ENCODE measurements around the gene FAM47B.

The FAM47B gene
- total RNA-seq, result 0 reads per million in 3 donors

DNA sequence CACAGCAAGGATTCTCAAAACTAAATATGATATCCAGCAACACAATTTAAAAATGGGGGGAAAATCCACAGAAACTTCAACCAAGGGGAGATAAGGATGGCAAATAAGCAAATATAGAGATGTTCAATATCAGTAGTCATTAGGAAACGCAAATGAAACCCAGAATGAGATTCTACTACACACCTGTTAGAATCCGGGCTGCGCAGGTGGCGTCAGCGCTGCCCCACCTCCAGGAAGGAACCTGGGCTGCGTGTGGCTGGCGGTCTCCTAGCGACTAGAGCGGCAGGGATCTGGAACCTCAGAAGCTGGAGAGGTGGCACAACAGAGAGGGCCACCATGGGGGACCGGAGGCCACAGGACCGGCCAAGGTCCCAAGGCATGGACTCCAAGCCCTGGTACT, at the start of gene FAM47B:
TSS of gene FAM47B (plus strand) at position 301 of the 400 bp plus-strand sequence. CDS start at position 337, 36 bp downstream.
- DNase-seq, result no peak
- Histone ChIP-seq H3K27ac (ENCODE audit: insufficient read depth, low read length, poor library complexity, severe bottlenecking) (no peak within 1 kb of the TSS), H3K4me1 (ENCODE audit: control insufficient read depth, insufficient read depth, low read length, poor library complexity, severe bottlenecking) (no peaks in the 10 kb centered on the region)

DNA sequence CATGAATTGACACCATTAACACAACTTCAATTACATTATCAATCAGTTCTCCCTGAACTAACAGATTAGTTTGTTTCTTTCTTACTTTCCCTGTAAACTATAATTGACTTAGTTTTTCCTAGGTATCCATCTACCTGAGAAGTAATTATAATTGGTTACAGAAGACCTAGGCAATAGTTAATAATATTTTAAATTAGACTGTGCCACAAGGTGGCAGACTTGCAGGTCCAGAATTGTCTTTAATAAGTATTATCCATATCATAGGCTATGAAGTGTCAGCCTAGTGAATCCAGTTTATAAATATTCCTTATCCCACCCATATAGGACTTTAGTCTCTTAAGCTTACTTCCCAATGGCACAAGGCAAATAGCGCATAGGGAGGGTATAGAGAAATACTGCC, 48.9 kb upstream of the FAM47B start:
- no peaks in the 10 kb centered on the region for H3K36me3 ChIP-seq (ENCODE audit: control insufficient read depth, insufficient read depth, low read length)
- no peak overlapping the region for H3K27ac ChIP-seq (ENCODE audit: insufficient read depth, low read length, poor library complexity, severe bottlenecking)
- no peak overlapping the region for H3K4me3 ChIP-seq (ENCODE audit: insufficient read depth, low read depth, low read length, poor library complexity, severe bottlenecking)
- H3K9me3 ChIP-seq (ENCODE audit: control insufficient read depth, low read length), result no peaks in the 10 kb centered on the region
- H3K27me3 ChIP-seq (replicated peaks; ENCODE audit: control insufficient read depth, insufficient read depth, low read length, poor library complexity, severe bottlenecking), result no peaks in the 10 kb centered on the region
- no peak for DNase-seq
- H3K4me1 ChIP-seq (ENCODE audit: control insufficient read depth, insufficient read depth, low read length, poor library complexity, severe bottlenecking), result no peaks in the 10 kb centered on the region

More for the DNA sequence above, at the start of gene FAM47B:
- H3K27me3 ChIP-seq (replicated peaks; ENCODE audit: control insufficient read depth, insufficient read depth, low read length, poor library complexity, severe bottlenecking), result no peaks in the 10 kb centered on the region
- H3K4me3 ChIP-seq (ENCODE audit: insufficient read depth, low read depth, low read length, poor library complexity, severe bottlenecking), result no peak within 1 kb of the TSS
- no peaks in the 10 kb centered on the region for H3K9me3 ChIP-seq (ENCODE audit: control insufficient read depth, low read length)
- H3K36me3 ChIP-seq (ENCODE audit: control insufficient read depth, insufficient read depth, low read length), result no peaks in the 10 kb centered on the region

DNA sequence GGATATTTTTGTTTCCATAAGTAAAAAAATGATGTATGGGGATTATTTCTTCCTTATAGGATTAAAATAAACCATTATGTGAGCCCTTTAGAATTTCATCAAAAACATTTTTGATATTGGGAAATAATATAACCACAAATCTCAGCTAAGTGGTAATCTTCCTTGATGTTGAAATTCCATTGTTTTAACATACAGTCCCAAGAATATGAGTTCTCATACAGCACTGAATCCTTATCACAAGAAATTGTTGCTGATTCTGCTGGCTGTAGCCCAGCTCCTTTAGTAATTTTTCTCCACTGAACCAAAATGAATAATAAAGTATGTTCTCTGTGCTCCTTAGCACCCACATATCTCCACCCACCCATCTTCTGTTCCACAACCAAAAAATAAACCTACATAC, 41.9 kb upstream of the FAM47B start:
- Histone ChIP-seq H3K36me3 (ENCODE audit: control insufficient read depth, insufficient read depth, low read length) (no peaks in the 10 kb centered on the region), H3K27me3 (replicated peaks; ENCODE audit: control insufficient read depth, insufficient read depth, low read length, poor library complexity, severe bottlenecking) (no peaks in the 10 kb centered on the region), H3K4me3 (ENCODE audit: insufficient read depth, low read depth, low read length, poor library complexity, severe bottlenecking) (no peak overlapping the region), H3K9me3 (ENCODE audit: control insufficient read depth, low read length) (no peaks in the 10 kb centered on the region), H3K4me1 (ENCODE audit: control insufficient read depth, insufficient read depth, low read length, poor library complexity, severe bottlenecking) (no peaks in the 10 kb centered on the region), H3K27ac (ENCODE audit: insufficient read depth, low read length, poor library complexity, severe bottlenecking) (no peak overlapping the region)
- DNase-seq, result no peak

DNA sequence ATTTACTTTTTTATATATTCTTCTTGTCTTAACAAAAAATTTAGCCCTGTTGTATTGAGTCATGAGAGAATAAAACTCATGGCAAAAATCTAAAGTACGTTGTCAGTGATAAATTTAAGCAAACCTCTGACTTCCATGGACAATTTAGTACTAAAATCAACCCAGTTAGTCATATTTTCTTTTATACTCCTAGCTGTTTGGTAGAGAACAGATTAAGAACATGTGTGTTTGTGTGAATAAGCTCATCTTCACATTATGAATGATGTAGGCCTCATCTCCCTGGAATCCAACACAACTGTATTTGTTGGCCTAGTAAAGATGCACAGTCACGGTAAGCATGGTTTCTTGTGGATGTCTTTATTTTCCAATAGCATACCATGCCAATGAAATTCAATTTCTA, 40.8 kb upstream of the FAM47B start:
- Histone ChIP-seq H3K4me3 (ENCODE audit: insufficient read depth, low read depth, low read length, poor library complexity, severe bottlenecking) (no peak overlapping the region), H3K27me3 (replicated peaks; ENCODE audit: control insufficient read depth, insufficient read depth, low read length, poor library complexity, severe bottlenecking) (no peaks in the 10 kb centered on the region), H3K9me3 (ENCODE audit: control insufficient read depth, low read length) (no peaks in the 10 kb centered on the region), H3K4me1 (ENCODE audit: control insufficient read depth, insufficient read depth, low read length, poor library complexity, severe bottlenecking) (no peaks in the 10 kb centered on the region), H3K36me3 (ENCODE audit: control insufficient read depth, insufficient read depth, low read length) (no peaks in the 10 kb centered on the region), H3K27ac (ENCODE audit: insufficient read depth, low read length, poor library complexity, severe bottlenecking) (no peak overlapping the region)
- no peak for DNase-seq

DNA sequence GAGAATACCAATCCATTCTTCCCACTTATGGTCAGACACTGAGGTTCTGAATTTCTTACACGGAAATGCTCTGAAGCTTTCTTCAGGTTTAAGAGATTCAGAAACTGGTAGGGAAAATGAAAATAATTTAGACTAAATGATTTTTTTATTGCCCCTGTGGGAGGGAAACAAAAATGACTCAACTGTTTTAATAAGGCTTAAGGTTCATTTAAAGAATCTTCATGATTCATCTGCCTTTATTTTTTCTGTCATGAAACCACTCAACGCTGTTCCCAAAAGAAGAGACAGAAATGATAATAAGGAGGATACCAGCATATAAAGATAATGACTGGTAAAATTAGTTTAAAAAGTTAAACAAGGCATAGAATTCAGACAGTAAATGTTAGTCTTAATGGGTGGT, 39.3 kb upstream of the FAM47B start:
- DNase-seq, result no peak
- H3K27ac ChIP-seq (ENCODE audit: insufficient read depth, low read length, poor library complexity, severe bottlenecking), result no peak overlapping the region
- no peaks in the 10 kb centered on the region for H3K4me1 ChIP-seq (ENCODE audit: control insufficient read depth, insufficient read depth, low read length, poor library complexity, severe bottlenecking)
- no peaks in the 10 kb centered on the region for H3K36me3 ChIP-seq (ENCODE audit: control insufficient read depth, insufficient read depth, low read length)
- no peak overlapping the region for H3K4me3 ChIP-seq (ENCODE audit: insufficient read depth, low read depth, low read length, poor library complexity, severe bottlenecking)
- no peaks in the 10 kb centered on the region for H3K27me3 ChIP-seq (replicated peaks; ENCODE audit: control insufficient read depth, insufficient read depth, low read length, poor library complexity, severe bottlenecking)
- no peaks in the 10 kb centered on the region for H3K9me3 ChIP-seq (ENCODE audit: control insufficient read depth, low read length)

DNA sequence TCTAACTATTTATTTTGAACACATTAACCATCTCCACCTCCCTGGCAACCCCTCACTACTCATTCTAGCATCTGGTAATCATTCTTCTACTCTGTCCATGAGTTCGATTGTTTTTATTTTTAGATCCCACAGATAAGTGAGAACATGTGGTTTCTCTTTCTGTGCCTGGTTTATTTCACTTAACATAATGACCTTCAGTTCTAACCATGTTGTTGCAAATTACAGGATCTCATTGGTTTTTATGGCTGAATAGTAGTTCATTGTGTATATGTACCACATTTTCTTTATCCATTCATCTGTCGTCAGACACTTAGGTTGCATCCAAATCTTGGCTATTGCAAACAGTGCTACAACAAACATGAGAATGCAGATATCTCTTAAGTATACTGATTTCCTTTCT, 33.4 kb upstream of the FAM47B start:
- Histone ChIP-seq H3K9me3 (ENCODE audit: control insufficient read depth, low read length) (no peaks in the 10 kb centered on the region), H3K36me3 (ENCODE audit: control insufficient read depth, insufficient read depth, low read length) (no peaks in the 10 kb centered on the region), H3K4me1 (ENCODE audit: control insufficient read depth, insufficient read depth, low read length, poor library complexity, severe bottlenecking) (no peaks in the 10 kb centered on the region), H3K27ac (ENCODE audit: insufficient read depth, low read length, poor library complexity, severe bottlenecking) (no peak overlapping the region), H3K4me3 (ENCODE audit: insufficient read depth, low read depth, low read length, poor library complexity, severe bottlenecking) (no peak overlapping the region), H3K27me3 (replicated peaks; ENCODE audit: control insufficient read depth, insufficient read depth, low read length, poor library complexity, severe bottlenecking) (no peaks in the 10 kb centered on the region)
- no peak for DNase-seq

DNA sequence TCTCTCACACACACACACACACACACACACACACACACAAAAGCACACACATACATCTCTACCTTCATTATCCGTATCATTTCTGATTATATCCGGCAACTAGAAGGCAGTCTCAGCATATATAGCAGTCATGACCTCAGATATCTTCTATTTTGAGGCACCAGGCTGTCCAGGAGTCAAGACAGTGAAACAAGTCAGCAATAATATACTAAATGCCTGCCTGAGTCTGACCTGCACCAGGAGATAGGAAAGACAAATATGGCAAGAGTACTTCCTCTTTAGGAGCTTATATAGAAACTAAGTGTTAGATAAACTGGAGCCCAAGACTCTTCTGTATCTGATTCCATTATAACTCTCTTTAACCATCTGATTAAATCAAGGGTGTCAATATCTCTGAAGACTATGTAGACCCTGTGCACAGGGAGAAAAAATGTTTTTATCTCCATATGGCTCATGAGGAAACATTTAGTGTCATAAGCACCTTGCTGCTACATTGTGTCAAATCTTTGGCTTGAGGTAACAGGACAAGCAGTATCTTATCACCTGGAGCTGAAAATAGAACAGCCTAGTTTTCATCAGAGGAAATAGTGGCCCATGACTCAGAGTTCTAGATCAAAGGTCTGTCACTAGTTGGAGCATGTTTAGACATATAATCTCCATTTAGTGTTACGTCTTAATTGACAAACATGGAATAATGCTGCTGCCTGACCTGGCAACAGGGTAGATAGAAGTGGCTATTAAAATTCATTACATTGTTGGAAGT, 27.0 kb upstream of the FAM47B start:
- no peak for DNase-seq
- Histone ChIP-seq H3K4me1 (ENCODE audit: control insufficient read depth, insufficient read depth, low read length, poor library complexity, severe bottlenecking) (no peaks in the 10 kb centered on the region), H3K36me3 (ENCODE audit: control insufficient read depth, insufficient read depth, low read length) (no peaks in the 10 kb centered on the region), H3K27ac (ENCODE audit: insufficient read depth, low read length, poor library complexity, severe bottlenecking) (no peak overlapping the region), H3K4me3 (ENCODE audit: insufficient read depth, low read depth, low read length, poor library complexity, severe bottlenecking) (no peak overlapping the region), H3K9me3 (ENCODE audit: control insufficient read depth, low read length) (no peaks in the 10 kb centered on the region), H3K27me3 (replicated peaks; ENCODE audit: control insufficient read depth, insufficient read depth, low read length, poor library complexity, severe bottlenecking) (no peaks in the 10 kb centered on the region)

DNA sequence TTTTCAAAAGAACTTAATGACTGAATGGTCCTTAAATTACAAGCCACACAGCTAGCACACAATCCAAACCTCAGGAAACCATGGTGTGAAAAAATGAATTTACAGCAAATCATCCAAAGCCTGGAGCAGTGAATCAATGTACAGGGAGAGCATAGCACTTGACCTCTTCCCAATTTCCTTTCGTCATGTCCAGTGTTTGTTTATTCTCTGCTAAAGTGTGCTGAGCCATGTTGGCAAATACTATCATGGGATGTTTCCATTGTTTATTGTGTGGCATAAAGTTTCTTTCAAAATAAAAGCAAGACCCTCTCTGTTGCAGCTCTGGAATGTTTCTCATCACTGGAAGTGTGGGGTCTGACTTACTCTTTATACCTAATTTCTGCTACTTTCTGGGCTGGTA, 25.4 kb upstream of the FAM47B start:
- no peaks in the 10 kb centered on the region for H3K4me1 ChIP-seq (ENCODE audit: control insufficient read depth, insufficient read depth, low read length, poor library complexity, severe bottlenecking)
- DNase-seq, result no peak
- H3K27me3 ChIP-seq (replicated peaks; ENCODE audit: control insufficient read depth, insufficient read depth, low read length, poor library complexity, severe bottlenecking), result no peaks in the 10 kb centered on the region
- H3K27ac ChIP-seq (ENCODE audit: insufficient read depth, low read length, poor library complexity, severe bottlenecking), result no peak overlapping the region
- H3K4me3 ChIP-seq (ENCODE audit: insufficient read depth, low read depth, low read length, poor library complexity, severe bottlenecking), result no peak overlapping the region
- no peaks in the 10 kb centered on the region for H3K36me3 ChIP-seq (ENCODE audit: control insufficient read depth, insufficient read depth, low read length)
- H3K9me3 ChIP-seq (ENCODE audit: control insufficient read depth, low read length), result no peaks in the 10 kb centered on the region

DNA sequence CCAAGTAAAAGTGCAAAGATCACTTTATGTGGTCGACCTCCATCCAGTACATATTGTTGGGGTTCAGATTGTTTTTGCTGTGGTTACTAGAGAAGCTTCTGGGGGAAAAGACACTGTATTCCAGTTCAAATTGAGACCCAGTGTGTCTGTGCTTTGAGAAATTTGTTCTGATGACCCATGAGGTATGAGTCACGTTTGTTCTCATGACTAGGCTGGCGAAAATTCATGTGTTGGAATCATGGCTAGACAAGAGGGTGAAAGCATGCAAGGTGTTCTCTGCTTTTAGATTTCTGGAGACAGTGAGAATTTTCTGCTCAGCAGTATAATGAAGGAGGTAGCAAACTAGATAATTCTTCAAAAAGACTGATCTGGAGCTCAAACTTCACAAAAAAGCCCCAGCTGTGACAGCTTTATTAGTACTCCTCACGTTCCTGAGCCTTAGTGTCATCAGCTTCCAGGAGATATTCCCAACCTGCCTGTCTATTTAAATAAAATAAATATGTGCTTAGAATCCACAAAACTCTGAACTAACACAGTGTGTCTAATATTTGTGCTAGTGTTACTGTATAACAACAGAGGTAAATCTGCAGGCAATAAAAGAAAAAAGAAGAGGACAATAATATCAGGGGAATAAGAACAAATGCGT, 24.4 kb upstream of the FAM47B start:
- Histone ChIP-seq H3K36me3 (ENCODE audit: control insufficient read depth, insufficient read depth, low read length) (no peaks in the 10 kb centered on the region), H3K27me3 (replicated peaks; ENCODE audit: control insufficient read depth, insufficient read depth, low read length, poor library complexity, severe bottlenecking) (no peaks in the 10 kb centered on the region), H3K27ac (ENCODE audit: insufficient read depth, low read length, poor library complexity, severe bottlenecking) (no peak overlapping the region), H3K4me1 (ENCODE audit: control insufficient read depth, insufficient read depth, low read length, poor library complexity, severe bottlenecking) (no peaks in the 10 kb centered on the region), H3K9me3 (ENCODE audit: control insufficient read depth, low read length) (no peaks in the 10 kb centered on the region), H3K4me3 (ENCODE audit: insufficient read depth, low read depth, low read length, poor library complexity, severe bottlenecking) (no peak overlapping the region)
- DNase-seq, result no peak

DNA sequence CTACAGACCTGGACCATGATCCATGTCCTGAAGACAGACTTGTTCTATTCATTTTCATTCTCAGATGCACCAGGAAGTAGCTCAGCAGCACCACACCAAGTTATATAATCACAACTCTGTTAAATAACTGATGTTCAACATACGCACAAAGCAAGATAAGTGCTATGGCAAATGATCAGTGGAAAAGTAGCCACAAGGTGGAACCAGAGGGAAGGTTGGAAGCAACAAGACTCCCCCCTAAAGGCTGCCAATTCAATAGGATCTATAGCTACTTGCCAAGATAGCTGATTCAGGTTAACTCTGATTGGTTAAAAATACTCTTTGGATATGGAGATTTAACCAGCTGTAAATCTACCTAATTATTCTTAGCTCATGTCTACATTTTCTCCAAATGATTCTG, 23.7 kb upstream of the FAM47B start:
- H3K4me3 ChIP-seq (ENCODE audit: insufficient read depth, low read depth, low read length, poor library complexity, severe bottlenecking), result no peak overlapping the region
- H3K4me1 ChIP-seq (ENCODE audit: control insufficient read depth, insufficient read depth, low read length, poor library complexity, severe bottlenecking), result no peaks in the 10 kb centered on the region
- H3K36me3 ChIP-seq (ENCODE audit: control insufficient read depth, insufficient read depth, low read length), result no peaks in the 10 kb centered on the region
- no peaks in the 10 kb centered on the region for H3K9me3 ChIP-seq (ENCODE audit: control insufficient read depth, low read length)
- no peak for DNase-seq
- H3K27ac ChIP-seq (ENCODE audit: insufficient read depth, low read length, poor library complexity, severe bottlenecking), result no peak overlapping the region
- no peaks in the 10 kb centered on the region for H3K27me3 ChIP-seq (replicated peaks; ENCODE audit: control insufficient read depth, insufficient read depth, low read length, poor library complexity, severe bottlenecking)

Measured in effector memory CD4-positive, alpha-beta T cell (primary cell).